ENCODE data around the gene COL8A1.

DNA sequence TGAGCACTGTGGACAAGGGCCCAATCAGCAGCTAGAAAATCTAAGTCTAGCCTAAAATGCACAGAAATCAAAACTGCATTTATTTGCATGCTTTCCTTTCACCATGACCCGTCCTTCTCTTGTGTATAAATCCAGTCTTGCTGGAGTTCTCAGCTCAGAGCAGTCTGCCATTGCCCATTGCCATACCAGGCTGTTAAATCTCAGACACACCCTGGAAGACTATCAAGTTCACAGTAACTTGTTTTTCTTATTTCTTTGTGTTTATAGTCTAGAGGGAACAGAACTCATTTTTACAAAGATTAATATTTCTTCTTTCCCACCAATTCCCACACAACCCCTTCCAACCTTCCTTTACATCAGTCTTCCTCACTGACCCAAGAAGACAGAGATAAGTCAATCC lies 85.9 kb downstream of the COL8A1 start:
- TF ChIP-seq TAF1 (IDR thresholded peaks at IDR 0.05; ENCODE audit: borderline replicate concordance, low read depth, low read length) (no peak), POLR2A (IDR thresholded peaks at IDR 0.05; ENCODE audit: low read depth, low read length) (no peak), POLR2AphosphoS5 (IDR thresholded peaks at IDR 0.05; ENCODE audit: low read depth, low read length) (no peak)
